Measurements from ENCODE around the gene ARFGAP2.
"Not testable (repeated sequence)": the region's sequence is repeated elsewhere in the genome, so short reads cannot be mapped to it uniquely, and the experiment has no call there.

The ARFGAP2 gene

GRCh38 chr11:47124675-47125074 is 52.0 kb downstream of the ARFGAP2 start:
- H3K4me1 ChIP-seq (ENCODE audit: control insufficient read depth, insufficient read depth, low read length) = no peaks in the 10 kb centered on the region
- no peaks in the 10 kb centered on the region for H3K9me3 ChIP-seq (ENCODE audit: control insufficient read depth, insufficient read depth, low read length)
- H3K27me3 ChIP-seq (ENCODE audit: control insufficient read depth, insufficient read depth, low read length) = no peaks in the 10 kb centered on the region
- H3K27ac ChIP-seq (ENCODE audit: low read depth, low read length) = no peak overlapping the region
- H3K4me3 ChIP-seq (ENCODE audit: low read depth, low read length) = no peak overlapping the region
- H3K36me3 ChIP-seq (ENCODE audit: control insufficient read depth, insufficient read depth, low read length) = no peaks in the 10 kb centered on the region
- no peak overlapping the region for H3K9ac ChIP-seq (ENCODE audit: low read depth, low read length)

- Histone ChIP-seq H3K36me3 (ENCODE audit: control insufficient read depth, insufficient read depth, low read length) (no peaks in the 10 kb centered on the region), H3K27ac (ENCODE audit: low read depth, low read length) (no peak overlapping the region), H3K27me3 (ENCODE audit: control insufficient read depth, insufficient read depth, low read length) (no peaks in the 10 kb centered on the region)
These were observed 53.6 kb downstream of the ARFGAP2 start for GRCh38 chr11:47123094-47123493.

DNA sequence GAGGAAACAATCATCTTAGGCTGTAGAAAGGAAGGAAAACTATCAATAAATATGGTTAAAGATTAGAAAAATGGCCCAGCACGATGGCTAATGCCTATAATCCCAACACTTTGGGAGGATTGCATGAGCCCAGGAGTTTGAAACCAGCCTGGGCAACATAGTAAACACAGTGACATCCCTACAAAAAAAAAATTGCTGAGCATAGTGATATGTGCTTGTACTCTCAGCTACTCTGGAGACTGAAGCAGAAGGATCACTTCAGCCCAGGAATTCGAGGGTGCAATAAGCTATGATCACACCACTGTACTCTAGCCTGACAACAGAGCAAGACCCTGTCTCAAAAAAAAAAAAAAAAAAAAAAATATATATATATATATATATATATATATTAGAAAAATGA is 54.9 kb downstream of the ARFGAP2 start:
- no peaks in the 10 kb centered on the region for H3K27me3 ChIP-seq (ENCODE audit: control insufficient read depth, insufficient read depth, low read length)
- no peaks in the 10 kb centered on the region for H3K36me3 ChIP-seq (ENCODE audit: control insufficient read depth, insufficient read depth, low read length)
- H3K9ac ChIP-seq (ENCODE audit: low read depth, low read length) = no peak overlapping the region
- H3K9me3 ChIP-seq (ENCODE audit: control insufficient read depth, insufficient read depth, low read length) = no peaks in the 10 kb centered on the region
- H3K4me3 ChIP-seq (ENCODE audit: low read depth, low read length) = no peak overlapping the region
- H3K27ac ChIP-seq (ENCODE audit: low read depth, low read length) = no peak overlapping the region
- H3K4me1 ChIP-seq (ENCODE audit: control insufficient read depth, insufficient read depth, low read length) = no peaks in the 10 kb centered on the region

More at GRCh38 chr11:47123094-47123493, 53.6 kb downstream of the ARFGAP2 start:
- Histone ChIP-seq H3K4me1 (ENCODE audit: control insufficient read depth, insufficient read depth, low read length) (no peaks in the 10 kb centered on the region), H3K4me3 (ENCODE audit: low read depth, low read length) (no peak overlapping the region), H3K9ac (ENCODE audit: low read depth, low read length) (no peak overlapping the region), H3K9me3 (ENCODE audit: control insufficient read depth, insufficient read depth, low read length) (no peaks in the 10 kb centered on the region)

- no peaks in the 10 kb centered on the region for H3K36me3 ChIP-seq (ENCODE audit: control insufficient read depth, insufficient read depth, low read length)
- no peak overlapping the region for H3K27ac ChIP-seq (ENCODE audit: low read depth, low read length)
- no peak overlapping the region for H3K4me3 ChIP-seq (ENCODE audit: low read depth, low read length)
- H3K4me1 ChIP-seq (ENCODE audit: control insufficient read depth, insufficient read depth, low read length) = no peaks in the 10 kb centered on the region
- no peak overlapping the region for H3K9ac ChIP-seq (ENCODE audit: low read depth, low read length)
- H3K27me3 ChIP-seq (ENCODE audit: control insufficient read depth, insufficient read depth, low read length) = no peaks in the 10 kb centered on the region
- H3K9me3 ChIP-seq (ENCODE audit: control insufficient read depth, insufficient read depth, low read length) = no peaks in the 10 kb centered on the region
These were observed 55.6 kb downstream of the ARFGAP2 start for GRCh38 chr11:47121056-47121455.

DNA sequence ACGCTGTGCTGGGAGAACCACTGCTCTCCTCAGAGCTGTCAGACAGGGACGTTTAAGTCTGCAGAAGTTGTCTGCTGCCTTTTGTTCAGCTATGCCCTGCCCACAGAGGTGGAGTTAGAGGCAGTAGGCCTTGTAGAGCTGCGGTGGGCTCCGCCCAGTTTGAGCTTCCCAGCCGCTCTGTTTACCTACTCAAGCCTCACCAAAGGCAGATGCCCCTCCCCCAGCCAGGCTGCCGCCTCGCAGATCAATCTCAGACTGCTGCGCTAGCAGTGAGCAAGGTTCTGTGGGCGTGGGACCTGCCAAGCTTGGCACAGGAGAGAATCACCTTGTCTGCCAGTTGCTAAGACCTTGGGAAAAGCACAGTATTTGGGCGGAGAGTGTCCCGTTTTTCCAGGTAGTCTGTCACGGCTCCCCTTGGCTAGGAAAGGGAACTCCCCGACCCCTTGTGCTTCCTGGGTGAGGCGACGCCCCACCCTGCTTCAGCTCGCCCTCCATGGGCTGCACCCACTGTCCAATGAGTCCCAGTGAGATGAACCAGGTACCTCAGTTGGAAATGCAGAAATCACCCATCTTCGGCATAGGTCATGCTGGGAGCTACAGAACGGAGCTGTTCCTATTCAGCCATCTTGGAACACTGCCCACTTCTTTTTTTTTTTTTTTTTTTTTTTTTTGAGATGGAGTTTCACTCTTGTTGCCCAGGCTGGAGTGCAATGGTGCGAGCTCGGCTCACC is 57.6 kb downstream of the ARFGAP2 start:
- H3K36me3 ChIP-seq (ENCODE audit: control insufficient read depth, insufficient read depth, low read length); H3K4me3 ChIP-seq (ENCODE audit: low read depth, low read length); H3K9me3 ChIP-seq (ENCODE audit: control insufficient read depth, insufficient read depth, low read length); H3K27me3 ChIP-seq (ENCODE audit: control insufficient read depth, insufficient read depth, low read length); H3K9ac ChIP-seq (ENCODE audit: low read depth, low read length); H3K27ac ChIP-seq (ENCODE audit: low read depth, low read length); H3K4me1 ChIP-seq (ENCODE audit: control insufficient read depth, insufficient read depth, low read length): not testable (repeated sequence)
